Pancreas (tissue), 10 donors: ENCODE results near the gene ZNF605. TPM values are rescaled to one million over a fixed set of nuclear protein-coding genes. Genes with fewer than 3 reads are reported as not detected.
"Not testable (repeated sequence)": the region's sequence is repeated elsewhere in the genome, so short reads cannot be mapped to it uniquely, and the experiment has no call there.

ENCODE experiments used
- ATAC-seq, 4 donors: fragments of 200-7000 bp; cut with Tn5 transposase; one replicate each; pipeline versions ENCODE4 v1.8.0 to v1.9.1; 2020; ENCODE audit warnings: mild to moderate bottlenecking in 4 of 4, moderate library complexity in 4 of 4
- DNase-seq, 6 donors: peaks; one replicate each; pipeline ENCODE4 v3.0.0-alpha.2; 2020
- FAIRE-seq: peaks from 2 replicates; lab custom pipeline; 2012; peaks lifted over from hg19 to GRCh38; lab: Jason Lieb, UNC
- H3K27ac ChIP-seq, 4 donors: fragments of 200-600 bp; sonication (generic); 1 replicate in 3 of 4; 2 replicates in 1 of 4; pipeline versions ENCODE4 v1.5.0 to v1.8.0; 2020
- H3K27me3 ChIP-seq, 4 donors: fragments of 200-600 bp; one replicate each; pipeline ENCODE4 v1.8.0; 2021
- H3K36me3 ChIP-seq, 3 donors: fragments of 200-600 bp; sonication (generic) in 1 of 3; one replicate each; pipeline versions ENCODE4 v1.5.0 to v1.8.0; 2020 to 2021
- H3K4me1 ChIP-seq, 3 donors: fragments of 200-600 bp; one replicate each; pipeline ENCODE4 v1.8.0; 2021
- H3K4me3 ChIP-seq, 4 donors: fragments of 200-600 bp; sonication (generic) in 2 of 4; one replicate each; pipeline versions ENCODE4 v1.5.0 to v1.8.0; 2020 to 2021
- H3K9me3 ChIP-seq, 4 donors: fragments of 200-600 bp; one replicate each; pipeline ENCODE4 v1.8.0; 2021
- CTCF ChIP-seq, 4 donors: fragments of 200-600 bp; sonication (generic) in 3 of 4; IDR thresholded peaks; one replicate each; pipeline versions ENCODE4 v1.5.0 to v1.8.0; 2021; ENCODE audit warnings: antibody characterized with exemption in 4 of 4
- WGBS, 2 donors: extraction: QIAGEN DNeasy Blood & Tissue Kit; methylation state at CpG; one replicate each; pipeline ENCODE4 v1.1.7; 2013; 5-methylcytosine and 5-hydroxymethylcytosine counted together
- intact Hi-C, 3 donors: fragments of 100-400 bp; cut with DNase I; formaldehyde crosslinking; loops; one replicate each; pipeline versions ENCODE4 v1.11.1 to v1.14.2; 2022
- polyA plus RNA-seq, 2 donors: library from polyadenylated mRNA; stranded (reverse); fragments of 200-250 nt; gene quantifications; one replicate each; pipeline ENCODE4 v1.2.3, GENCODE V29; 2013
- total RNA-seq, 6 donors: library from RNA; stranded (reverse); fragmentation: NEBNext Ultra II Directional in 4 of 6; extraction: Animal tissue kit (Norgen Biotek cat#: 25700) in 4 of 6; gene quantifications; one replicate each; pipeline versions ENCODE4 v1.2.1 to v1.2.4, GENCODE V29; 2021 to 2023
- donor health status: healthy with polysubstance abuse.
- donor health status: DM: no; HTN: no; CAD: no; lungs with moderate emphysema.
- donor health status: DM: no; HTN: no; CAD: no.
- donor health status: control.
- donor health status: control.
- donor health status: Bipolar disorder and iron deficiency.
- donor health status: DM: yes; HTN: yes; CAD: no.
- donor health status: DM: no; HTN: no; CAD: no.
- donor health status: DM: no; HTN: no; CAD: no.
- donor health status: DM: yes; HTN: yes; CAD: no.

ZNF605 gene
- total and polyA plus RNA-seq, 8 donors: 3.3 to 8.6 (median 4.2) TPM

DNA sequence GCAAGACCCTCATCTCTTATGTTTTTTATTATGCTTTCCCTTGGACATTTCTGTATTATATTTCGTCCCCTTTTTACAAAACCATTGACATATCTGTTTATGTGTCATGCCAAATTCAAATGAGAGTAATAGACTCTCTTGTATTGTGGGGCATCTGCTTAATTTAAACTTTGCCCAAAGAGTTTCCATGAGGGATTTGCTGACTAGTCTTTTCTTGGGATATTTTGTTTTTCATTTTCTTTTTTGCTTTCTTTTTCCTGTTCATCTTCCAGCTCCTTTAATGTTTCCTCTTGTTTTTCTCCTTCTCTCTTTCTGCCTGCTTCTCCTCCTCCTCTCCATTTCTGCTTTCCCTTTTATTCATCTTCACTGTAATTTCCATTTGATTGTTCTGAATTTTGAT lies 16.3 kb upstream of the ZNF605 start:
- no peaks in the 10 kb centered on the region for H3K9me3 ChIP-seq
- WGBS, 2 donors: 66 to 67% methylated on average over 1 of the region's 1 CpG
- intact Hi-C loops: no loop called here

DNA sequence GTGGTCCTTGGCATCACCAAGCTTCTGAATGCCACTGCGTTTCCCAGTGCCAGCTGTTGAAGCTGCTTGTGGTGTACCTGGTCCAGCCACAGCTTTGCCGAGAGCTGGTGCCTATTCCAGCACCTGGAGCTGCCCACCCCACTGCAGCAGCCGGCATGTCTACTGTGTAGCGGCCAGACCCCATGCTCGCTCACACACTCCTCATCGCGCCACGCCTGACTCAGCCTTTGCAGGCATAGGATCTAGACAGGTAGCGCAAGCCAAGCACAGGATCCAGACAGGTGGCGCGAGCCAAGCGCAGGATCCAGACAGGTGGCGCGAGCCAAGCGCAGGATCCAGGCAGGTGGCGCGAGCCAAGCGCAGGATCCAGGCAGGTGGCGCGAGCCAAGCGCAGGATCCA lies 11.6 kb upstream of the ZNF605 start:
- Histone ChIP-seq H3K4me1 (no peaks in the 10 kb centered on the region), H3K9me3 (no peaks in the 10 kb centered on the region), H3K4me3 (no peak overlapping the region), H3K36me3 (no peaks in the 10 kb centered on the region), H3K27me3 (no peaks in the 10 kb centered on the region), H3K27ac (no peak overlapping the region)
- DNase-seq: no peak
- intact Hi-C loops: no loop called here
- TF ChIP-seq CTCF (IDR thresholded peaks at IDR 0.05): no peak
- no peak for FAIRE-seq
- ATAC-seq: no peak
- 90% methylated on average over 21 of the region's 21 CpGs for WGBS, 2 donors

More for the DNA sequence above, 16.3 kb upstream of the ZNF605 start:
- no peaks in the 10 kb centered on the region for H3K4me1 ChIP-seq
- TF ChIP-seq CTCF (IDR thresholded peaks at IDR 0.05): no peak
- H3K4me3 ChIP-seq: no peak overlapping the region
- ATAC-seq: no peak
- no peak overlapping the region for H3K27ac ChIP-seq
- FAIRE-seq: no peak
- no peaks in the 10 kb centered on the region for H3K27me3 ChIP-seq
- no peak for DNase-seq
- no peaks in the 10 kb centered on the region for H3K36me3 ChIP-seq

GRCh38 chr12:132966676-132967415 lies 10.7 kb upstream of the ZNF605 start:
- no peak for FAIRE-seq

DNA sequence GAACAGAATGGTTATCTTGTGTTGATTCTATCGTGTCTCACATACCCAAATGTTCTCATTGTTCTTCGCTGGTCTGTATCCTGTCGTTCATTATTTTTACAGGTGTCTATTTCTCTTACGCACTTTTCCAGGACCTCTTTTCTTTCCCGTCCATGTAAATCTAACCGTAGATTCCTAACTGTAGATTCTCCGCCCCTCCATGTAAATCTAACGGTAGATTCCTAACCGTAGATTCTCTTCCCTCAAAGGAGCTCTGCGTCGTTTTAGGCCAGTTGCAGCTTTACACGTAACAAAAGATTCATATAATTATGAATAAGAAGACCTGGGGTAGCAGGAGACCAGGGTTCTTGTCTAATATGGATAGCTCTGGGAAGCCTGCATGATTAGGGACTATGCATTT lies 9.7 kb upstream of the ZNF605 start:
- ATAC-seq (no peak), DNase-seq (no peak), FAIRE-seq (no peak)
- Histone ChIP-seq H3K9me3 (no peaks in the 10 kb centered on the region), H3K36me3 (no peaks in the 10 kb centered on the region), H3K4me3 (no peak overlapping the region), H3K27ac (no peak overlapping the region), H3K27me3 (no peaks in the 10 kb centered on the region), H3K4me1 (no peaks in the 10 kb centered on the region)
- TF ChIP-seq CTCF (IDR thresholded peaks at IDR 0.05): no peak
- intact Hi-C loops: no loop called here
- WGBS, 2 donors: 94% methylated on average over 12 of the region's 12 CpGs

More at GRCh38 chr12:132966676-132967415, 10.7 kb upstream of the ZNF605 start:
- no peak for TF ChIP-seq CTCF (IDR thresholded peaks at IDR 0.05)
- intact Hi-C loops: no loop called here
- H3K27me3 ChIP-seq: no peaks in the 10 kb centered on the region
- no peaks in the 10 kb centered on the region for H3K9me3 ChIP-seq
- DNase-seq: no peak
- no peaks in the 10 kb centered on the region for H3K4me1 ChIP-seq
- no peak overlapping the region for H3K4me3 ChIP-seq
- H3K36me3 ChIP-seq: no peaks in the 10 kb centered on the region
- ATAC-seq: no peak
- WGBS, 2 donors: 93 to 94% methylated on average over 11 to 12 of the region's 12 CpGs
- no peak overlapping the region for H3K27ac ChIP-seq

DNA sequence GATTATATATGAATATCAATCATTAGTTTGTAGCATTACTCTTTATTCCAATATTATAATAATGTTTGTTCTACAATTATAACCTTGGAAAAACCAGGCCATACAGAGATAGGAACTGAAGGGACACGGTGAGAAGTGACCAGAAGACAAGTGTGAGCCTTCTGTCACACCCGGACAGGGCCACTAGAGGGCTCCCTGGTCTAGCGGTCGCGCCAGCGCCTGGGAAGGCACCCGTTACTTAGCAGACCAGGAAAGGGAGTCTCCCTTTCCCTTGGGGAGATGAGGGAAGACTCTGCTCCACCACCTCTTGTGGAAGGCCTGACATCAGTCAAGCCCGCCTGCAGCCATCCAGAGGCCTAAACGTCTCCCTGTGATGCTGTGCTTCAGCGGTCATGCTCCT lies 7.8 kb upstream of the ZNF605 start:
- WGBS, 2 donors: 39 to 41% methylated on average over 10 of the region's 10 CpGs
- not testable (repeated sequence) for H3K36me3 ChIP-seq

DNA sequence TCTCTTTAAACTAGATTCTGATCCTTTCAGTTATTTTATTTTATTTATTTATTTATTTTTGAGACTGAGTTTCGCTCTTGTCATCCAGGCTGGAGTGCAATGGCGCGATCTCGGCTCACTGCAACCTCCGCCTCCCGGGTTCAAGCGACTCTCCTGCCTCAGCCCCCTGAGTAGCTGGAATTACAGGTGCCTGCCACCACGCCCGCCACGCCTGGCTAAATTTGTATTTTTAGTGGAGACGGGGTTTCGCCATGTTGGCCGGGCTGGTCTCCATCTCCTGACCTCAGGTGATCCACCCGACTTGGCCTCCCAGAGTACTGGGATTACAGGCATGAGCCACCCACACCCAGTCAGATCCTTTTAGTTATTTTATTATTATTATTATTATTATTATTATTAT lies 5.7 kb upstream of the ZNF605 start:
- H3K4me3 ChIP-seq, FAIRE-seq, H3K4me1 ChIP-seq, H3K36me3 ChIP-seq, H3K27me3 ChIP-seq, DNase-seq, ATAC-seq, intact Hi-C loops, H3K27ac ChIP-seq, H3K9me3 ChIP-seq: not testable (repeated sequence)
- WGBS, 2 donors: 97 to 98% methylated on average over 14 of the region's 14 CpGs

More for the DNA sequence above, 7.8 kb upstream of the ZNF605 start:
- ATAC-seq (peak in 1 of 4 donors; percentile 38), DNase-seq (peak in 4 of 6 donors; percentile 27 to 73 (median 58))
- H3K4me1 ChIP-seq, H3K27ac ChIP-seq, H3K27me3 ChIP-seq, FAIRE-seq, H3K9me3 ChIP-seq, H3K4me3 ChIP-seq, intact Hi-C loops: not testable (repeated sequence)
- TF ChIP-seq CTCF (IDR thresholded peaks at IDR 0.05): peak in 3 of 4 donors; percentile 26 to 37 (median 29)
